Hepatic stellate cell (primary cell): ENCODE data around the gene HECW1.
A peak's percentile ranks its signal among the peaks of the same experiment; 100 is the strongest.
"Not testable (repeated sequence)": the region's sequence is repeated elsewhere in the genome, so short reads cannot be mapped to it uniquely, and the experiment has no call there.

Source experiments
- DNase-seq: peaks from one replicate; pipeline ENCODE4 v3.0.0; 2011; ENCODE audit warnings: low spot score

Gene HECW1

GRCh38 chr7:43537765-43538403, 425.4 kb downstream of the HECW1 start:
- no peak for DNase-seq

GRCh38 chr7:43538404-43538771, 425.9 kb downstream of the HECW1 start:
- no peak for DNase-seq

DNA sequence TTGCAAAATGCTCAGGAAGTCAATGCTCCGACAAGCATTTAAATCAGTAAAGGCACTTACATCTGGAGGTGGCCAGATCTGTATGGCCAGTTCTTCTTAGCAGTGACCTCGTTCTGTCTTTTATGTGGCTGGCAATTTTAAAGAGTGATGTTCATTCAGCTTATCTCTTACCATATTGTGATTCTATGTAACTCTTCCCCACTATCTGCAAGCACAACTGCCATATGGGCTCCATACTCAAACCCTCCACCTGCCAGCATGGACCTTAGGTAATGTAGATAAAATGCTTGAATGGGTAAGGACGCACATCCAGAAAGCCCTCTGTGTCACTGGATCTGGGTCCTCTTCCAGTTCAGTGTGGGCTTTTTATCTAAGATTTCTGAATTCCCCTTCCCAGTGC, 428.0 kb downstream of the HECW1 start:
- DNase-seq, result no peak

DNA sequence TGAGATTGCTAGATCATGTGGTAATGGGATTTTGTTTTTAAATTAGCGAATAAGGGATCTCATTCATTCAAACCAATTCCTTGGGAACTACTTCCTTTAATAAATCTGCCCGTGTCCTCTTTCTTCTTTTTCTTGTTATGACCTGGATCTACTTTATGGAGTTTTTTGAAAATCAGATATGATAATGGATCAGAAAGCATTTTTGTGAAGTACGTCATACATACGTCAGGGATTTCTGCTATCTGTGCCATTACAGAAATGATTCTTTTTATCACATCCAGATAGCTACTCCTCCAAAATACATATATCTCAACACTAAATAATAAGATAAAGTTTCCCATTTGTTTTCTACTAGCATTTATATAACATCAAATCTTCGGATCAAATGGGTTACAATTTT, 430.3 kb downstream of the HECW1 start:
- DNase-seq, result no peak

- DNase-seq, result no peak
Observed at GRCh38 chr7:43546231-43546630, 433.8 kb downstream of the HECW1 start.

- no peak for DNase-seq
Observed at GRCh38 chr7:43550427-43550826, 438.0 kb downstream of the HECW1 start.

DNA sequence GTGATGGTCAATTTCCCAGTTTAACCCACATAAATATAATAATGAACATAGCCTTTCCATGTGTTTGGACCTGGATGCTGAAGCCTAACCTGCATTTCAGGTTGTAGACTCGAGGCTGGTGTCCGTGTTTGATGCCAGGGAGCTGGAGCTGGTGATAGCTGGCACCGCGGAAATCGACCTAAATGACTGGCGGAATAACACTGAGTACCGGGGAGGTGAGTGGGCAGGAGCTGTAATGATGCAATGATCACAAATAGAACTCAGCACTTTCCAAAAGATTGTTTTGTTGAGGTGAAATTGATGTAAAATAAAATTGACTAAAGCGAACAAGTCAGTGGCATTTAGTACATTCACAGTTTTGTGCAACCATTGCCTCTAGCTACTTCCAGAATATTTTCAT, 439.7 kb downstream of the HECW1 start:
- DNase-seq, result no peak

DNA sequence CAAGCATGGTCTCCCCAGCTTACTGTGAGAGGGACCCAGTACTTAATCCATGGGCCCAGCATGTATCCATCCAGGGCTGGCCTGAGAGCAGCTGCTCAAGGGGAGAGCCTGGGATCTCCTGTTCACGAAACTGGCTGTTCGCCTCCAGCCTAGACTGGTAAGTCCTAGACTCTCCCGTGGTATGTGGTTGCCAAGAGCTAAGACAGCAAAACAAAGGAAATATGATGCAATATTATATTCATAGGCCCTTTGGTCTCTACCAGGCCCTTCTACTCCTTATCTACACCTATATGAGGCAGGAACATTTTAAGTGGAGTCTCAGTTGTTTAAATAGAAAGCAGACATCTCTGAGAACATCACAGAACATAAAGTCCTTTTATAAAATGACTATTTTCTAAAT, 441.6 kb downstream of the HECW1 start:
- DNase-seq, result no peak

DNA sequence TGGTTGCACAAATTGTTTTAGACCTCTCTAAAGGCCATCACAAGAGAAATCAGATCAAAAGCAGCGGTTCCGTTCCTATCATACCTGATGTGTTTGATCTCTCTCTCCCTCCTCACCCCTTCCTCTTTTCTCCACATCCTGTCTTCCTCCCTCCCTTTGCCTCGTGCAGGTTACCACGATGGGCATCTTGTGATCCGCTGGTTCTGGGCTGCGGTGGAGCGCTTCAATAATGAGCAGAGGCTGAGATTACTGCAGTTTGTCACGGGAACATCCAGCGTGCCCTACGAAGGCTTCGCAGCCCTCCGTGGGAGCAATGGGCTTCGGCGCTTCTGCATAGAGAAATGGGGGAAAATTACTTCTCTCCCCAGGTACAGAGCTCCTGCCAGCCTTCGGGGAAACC, 442.0 kb downstream of the HECW1 start:
- no peak for DNase-seq

DNA sequence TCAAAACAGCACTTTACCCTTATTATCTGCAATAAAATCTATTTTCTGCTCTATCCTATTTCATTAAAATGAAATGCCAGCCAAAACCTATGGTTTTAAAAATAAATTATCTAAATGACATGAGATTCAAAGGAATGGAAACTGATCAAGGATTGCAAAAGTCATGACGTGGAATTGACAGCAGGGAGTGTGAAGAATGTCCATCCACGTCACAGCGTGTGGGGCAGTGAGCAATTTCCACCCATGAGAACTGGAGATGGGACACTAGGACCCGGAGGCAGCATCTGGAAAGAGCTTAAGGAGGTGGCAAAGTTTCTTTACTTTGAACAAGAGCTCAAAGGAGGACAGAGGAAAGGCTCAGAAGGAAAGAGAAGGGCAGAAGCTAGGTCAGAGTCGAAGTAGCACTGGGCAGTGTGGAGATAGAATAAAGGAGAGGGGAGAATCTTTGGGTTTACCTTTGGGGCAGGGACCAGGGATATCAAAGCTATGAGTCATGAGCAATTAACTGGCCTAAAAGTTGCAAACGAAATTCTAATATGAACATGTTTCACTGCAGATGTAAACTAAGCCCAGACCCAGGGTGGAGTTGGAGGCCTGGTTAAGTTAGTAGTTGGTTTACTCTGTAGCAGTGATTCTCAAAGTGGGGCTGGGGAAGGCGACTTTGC, 445.5 kb downstream of the HECW1 start:
- DNase-seq, result no peak

- DNase-seq, result no peak
Observed at GRCh38 chr7:43559171-43559945, 446.9 kb downstream of the HECW1 start.

DNA sequence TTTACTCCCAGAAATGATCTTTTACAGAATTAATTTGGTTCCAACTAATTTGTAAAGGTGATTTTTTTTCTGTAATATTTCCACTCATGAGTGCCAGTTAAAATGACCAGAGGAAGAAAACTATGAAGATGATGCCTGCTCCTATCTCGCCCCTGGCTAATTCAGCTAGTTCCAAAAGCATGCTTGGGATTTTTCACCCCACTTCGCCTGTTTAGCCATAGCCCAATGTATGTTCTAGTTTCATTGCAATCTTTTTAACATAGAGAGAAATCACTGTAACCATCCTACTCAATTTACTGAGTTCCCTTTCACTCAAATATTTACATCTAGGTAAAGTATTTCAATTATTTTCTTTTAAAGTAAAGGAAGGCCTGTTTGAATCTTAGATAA, 447.5 kb downstream of the HECW1 start:
- no peak for DNase-seq

DNA sequence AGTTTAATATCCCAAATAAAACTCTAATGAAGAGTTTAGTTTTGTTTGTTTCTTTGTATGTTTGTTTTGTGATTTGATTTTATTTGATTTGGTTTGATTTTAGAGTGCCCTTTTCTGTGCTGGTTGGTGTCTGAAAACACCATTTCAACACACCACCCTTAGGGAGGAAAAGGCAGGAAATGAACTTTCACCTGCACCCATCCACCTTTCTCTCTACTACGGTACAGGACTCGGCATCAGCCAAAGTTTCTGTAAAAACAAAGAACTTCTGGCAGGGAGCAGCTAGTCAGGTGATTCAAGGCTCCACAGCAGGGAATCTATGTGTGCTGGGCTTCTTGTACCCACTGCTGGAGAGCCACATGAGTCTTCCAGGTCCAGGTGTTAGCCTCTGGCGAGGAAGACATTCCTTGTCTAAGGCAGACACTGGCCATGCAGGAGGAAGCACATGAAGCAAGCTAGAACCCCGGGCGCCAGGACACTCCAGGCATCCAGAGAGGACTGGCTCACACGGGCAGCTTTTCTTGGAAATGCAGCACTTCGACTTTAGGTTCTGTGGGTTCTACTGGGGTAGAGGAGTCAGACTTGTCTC, 448.4 kb downstream of the HECW1 start:
- no peak for DNase-seq

- DNase-seq, result no peak
Observed at GRCh38 chr7:43562383-43562782, 449.9 kb downstream of the HECW1 start.

DNA sequence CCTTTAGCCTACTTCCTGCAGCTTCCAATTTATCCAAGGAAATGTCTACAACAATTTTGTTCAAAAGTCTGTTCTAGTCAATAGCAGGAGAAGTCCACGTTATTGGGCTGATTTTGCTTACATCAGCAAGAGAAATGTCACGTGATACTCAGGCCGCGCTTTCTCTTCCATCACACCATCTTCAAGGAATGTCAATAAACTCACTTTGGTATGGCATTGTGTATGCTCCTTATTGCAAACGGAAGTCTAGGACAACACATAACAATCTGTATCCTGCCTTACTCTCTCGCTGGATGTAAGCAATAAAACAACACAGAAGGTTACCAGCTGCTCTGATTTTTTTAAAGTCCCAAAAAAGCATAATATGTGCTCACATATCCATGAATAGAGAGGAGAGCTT, 453.3 kb downstream of the HECW1 start:
- DNase-seq, result no peak

DNA sequence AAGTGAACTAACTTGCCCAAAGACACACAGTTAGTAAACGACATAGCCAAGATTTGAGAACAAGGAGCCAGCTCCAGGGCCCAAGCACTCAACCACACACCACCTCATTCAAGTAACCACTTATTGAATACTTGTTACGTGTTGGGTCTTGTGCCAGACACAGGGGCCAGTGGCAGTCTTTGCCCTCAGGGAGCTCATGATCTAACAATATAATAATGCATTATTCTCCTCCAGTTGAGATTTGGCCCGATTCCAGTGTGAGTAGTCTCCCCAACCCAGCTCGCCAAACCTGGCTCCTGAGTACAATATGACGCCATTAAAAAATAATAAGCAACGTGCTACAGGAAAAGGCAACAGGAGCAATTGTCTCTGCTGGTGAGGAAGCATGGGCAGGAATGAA, 456.1 kb downstream of the HECW1 start:
- DNase-seq, result no peak

GRCh38 chr7:43569424-43569823, 457.0 kb downstream of the HECW1 start:
- no peak for DNase-seq

GRCh38 chr7:43570688-43571365, 458.4 kb downstream of the HECW1 start:
- no peak for DNase-seq

DNA sequence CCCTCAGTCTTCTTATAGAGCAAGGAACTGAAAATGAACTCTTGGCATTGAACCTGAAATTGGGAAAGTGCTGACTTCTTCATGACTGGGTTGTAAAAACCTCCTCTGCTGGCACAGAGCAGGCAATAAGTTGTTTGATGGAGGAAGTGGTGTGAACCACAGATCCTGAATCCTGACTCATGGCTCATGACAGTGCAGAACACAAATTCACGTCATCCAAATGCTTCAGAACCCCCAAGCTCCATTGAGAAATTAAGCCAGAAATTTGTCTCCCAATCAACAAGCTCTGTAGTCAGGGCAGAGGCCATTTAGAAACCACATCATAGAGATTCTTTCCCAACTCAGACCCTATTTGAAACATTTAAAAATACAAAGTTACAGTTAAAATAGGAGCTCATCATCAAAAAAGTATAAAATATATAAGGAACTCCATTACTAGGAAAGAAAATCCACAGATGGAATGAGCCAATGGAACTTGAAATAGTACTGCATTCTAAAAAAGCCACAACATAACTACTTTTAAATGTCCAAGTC, 460.1 kb downstream of the HECW1 start:
- DNase-seq, result peak; percentile 69

GRCh38 chr7:43573832-43574231, 461.4 kb downstream of the HECW1 start:
- DNase-seq, result not testable (repeated sequence)

DNA sequence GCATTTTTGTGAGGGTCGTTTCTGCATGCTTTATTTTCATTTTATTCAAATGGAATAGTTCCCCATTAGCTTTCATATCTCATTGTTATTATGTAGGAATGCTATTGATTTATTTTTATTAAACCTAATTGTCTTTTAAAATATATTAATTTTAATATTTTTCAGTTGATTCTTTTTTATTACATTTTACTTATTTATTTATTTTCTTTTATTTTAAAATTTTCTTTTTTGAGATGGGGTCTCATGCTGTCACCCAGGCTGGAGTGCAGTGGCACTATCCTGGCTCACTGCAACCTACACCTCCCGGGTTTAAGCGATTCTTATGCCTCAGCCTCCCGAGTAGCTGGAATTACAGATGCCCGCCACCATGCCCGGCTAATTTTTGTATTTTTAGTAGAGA, 463.1 kb downstream of the HECW1 start:
- DNase-seq, result no peak

DNA sequence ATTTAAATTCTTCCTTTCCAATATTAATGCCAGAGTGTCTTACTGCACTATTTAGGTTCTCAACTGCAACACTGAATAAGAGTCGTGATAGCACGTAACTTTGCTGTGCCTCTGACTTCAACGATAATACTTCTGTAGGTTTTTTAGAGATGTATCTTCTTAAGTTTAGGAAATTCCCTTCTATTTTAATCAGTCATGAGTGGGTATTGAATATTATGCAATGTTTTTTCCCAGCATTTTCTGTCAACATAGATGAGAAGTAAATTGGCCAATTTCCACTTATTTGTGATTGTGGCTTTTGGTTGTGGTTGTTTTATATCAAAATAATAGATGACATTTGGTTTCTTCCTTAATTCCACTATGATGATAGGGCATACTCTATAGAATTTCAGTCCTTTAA, 463.8 kb downstream of the HECW1 start:
- no peak for DNase-seq
